NCI-H460 (cell line): ENCODE measurements around the gene VWC2L. TPM values are rescaled to one million over a fixed set of nuclear protein-coding genes. Genes with fewer than 3 reads are reported as not detected.

ENCODE experiments used
- DNase-seq: peaks from one replicate; pipeline ENCODE4 v3.0.0-alpha.2; 2016; ENCODE audit warnings: low read depth; ENCODE audit errors: extremely low read depth
- total RNA-seq: library from RNA; depleted of rRNA; stranded (reverse); fragments of >200 nt; shearing (Covaris generic); gene quantifications from 2 replicates; pipeline ENCODE4 v1.2.3, GENCODE V29; 2014

VWC2L gene
- total RNA-seq, 1 experiment from 2014 or later, result not detected

GRCh38 chr2:214533541-214533940 is 122.7 kb downstream of the VWC2L start:
- DNase-seq, result no peak

- no peak for DNase-seq
Observed at GRCh38 chr2:214536625-214537024, 125.8 kb downstream of the VWC2L start.

DNA sequence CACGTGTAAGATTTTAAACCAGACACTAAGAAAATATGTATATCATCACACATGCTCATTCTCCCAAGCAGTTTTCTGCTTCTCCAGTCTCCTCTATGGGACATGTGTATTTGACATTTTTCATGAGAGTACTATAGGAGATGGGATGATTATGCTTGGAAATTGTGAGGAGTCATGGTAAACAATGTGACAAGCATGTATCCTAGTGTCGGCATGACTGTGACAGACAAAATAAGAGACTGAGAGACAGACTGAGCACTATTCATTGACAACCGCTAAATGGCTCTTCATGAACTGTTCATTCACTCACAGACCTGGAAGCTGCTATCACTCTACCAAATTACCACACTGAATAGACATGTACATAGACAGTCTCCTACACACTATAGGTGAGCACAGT is 127.1 kb downstream of the VWC2L start:
- DNase-seq, result no peak

DNA sequence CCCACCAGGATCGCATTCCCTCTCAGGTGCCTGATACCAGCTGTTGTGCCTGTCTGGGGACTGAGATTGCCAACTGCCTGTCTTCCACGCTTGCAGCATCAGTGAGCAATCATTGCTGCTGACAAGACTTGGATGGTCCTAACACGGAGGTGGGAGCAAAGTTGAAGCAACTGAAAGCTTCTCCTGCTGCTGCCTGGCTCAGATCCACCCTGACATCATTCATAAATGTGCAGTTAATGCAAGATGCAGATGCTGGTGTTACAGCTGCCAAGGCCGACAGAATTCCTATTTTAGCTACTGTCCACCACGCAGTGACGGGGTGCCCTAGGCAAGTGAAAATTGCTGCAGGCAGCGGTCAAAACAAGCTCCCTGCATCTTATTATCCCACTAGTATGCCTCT is 131.4 kb downstream of the VWC2L start:
- no peak for DNase-seq

DNA sequence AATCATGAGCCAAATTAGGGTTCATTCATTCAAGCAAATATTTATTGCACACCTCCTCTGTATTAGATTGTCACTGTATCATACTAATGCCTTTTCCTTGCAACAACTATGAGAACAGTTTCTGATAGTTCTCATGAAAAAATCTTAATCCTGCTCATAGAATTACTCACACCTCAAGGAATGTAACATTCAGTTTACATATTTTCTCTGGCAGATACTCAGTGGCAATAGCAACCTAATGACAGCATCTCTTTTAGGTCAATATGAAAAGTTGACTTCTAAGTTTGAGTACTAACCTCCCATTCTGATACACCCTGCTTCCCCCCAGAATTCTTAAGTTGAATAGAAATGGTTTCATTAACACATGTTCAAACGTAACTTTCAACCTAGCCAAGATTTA is 132.0 kb downstream of the VWC2L start:
- DNase-seq, result peak; percentile 59

DNA sequence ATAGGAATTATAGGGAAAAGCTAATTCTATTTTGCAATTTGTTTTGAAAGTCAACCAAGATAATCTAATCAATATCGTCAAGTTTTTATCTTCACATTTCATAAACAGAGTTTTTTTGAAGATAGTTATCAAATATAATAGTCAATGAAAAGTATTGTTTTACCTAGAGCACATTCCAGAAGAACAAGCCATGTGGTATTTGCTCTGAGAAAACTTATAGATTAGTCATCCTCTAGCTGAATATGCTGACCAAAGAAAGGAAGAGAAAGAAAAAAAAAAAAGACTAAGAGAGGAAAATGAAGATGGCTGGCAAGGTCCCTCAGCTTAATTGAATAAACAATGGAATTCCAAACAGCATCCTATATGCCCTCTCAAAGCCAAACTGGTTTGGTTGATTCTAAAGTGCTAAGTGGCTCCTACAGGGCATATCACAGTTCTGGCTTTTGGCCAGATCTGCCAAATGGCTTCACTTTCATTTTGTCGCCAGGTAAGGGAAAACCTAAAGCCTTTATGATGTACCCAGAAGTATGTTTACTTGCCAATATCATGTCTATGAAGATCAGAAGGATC is 132.6 kb downstream of the VWC2L start:
- DNase-seq, result peak; percentile 33

- no peak for DNase-seq
Observed at GRCh38 chr2:214545898-214546542, 135.2 kb downstream of the VWC2L start.

DNA sequence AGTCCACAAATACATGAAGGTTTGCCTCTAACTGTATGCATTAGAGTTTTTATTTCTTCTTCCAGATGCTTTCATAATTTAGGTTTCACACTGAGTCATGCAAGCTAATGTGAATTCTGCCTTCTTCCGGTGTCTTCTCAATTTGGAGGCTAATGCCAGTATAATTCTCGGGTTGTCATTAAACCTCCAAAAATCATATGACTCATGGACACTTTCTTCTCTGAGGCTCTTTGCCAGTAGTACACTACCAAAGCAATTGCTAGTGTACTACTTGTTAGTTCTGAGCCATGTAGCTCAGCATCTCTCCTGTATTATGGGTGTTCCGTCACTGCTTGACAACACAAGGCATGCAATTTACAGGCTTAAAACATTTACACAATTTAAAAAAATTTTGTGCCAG is 137.1 kb downstream of the VWC2L start:
- DNase-seq, result no peak

GRCh38 chr2:214549946-214550345 is 139.1 kb downstream of the VWC2L start:
- no peak for DNase-seq

DNA sequence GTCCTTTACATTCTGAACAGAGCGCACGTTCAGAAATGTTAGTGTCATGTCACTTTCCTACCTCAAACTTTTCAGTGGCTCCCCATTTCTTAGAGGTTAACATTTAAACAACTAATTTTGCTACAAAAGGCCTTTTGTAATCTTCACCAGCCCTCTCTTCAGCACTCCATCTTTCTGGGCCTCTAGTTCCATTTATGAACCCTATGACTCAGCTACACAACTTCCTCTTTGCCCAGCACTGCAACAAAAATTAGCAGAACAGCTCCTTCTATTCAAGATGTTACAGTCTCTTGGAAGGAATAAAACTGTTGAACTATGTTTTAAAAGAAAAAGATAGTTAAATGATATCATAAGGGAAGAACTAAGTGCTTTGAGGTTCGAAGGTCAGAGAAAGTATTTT is 139.9 kb downstream of the VWC2L start:
- DNase-seq, result no peak

DNA sequence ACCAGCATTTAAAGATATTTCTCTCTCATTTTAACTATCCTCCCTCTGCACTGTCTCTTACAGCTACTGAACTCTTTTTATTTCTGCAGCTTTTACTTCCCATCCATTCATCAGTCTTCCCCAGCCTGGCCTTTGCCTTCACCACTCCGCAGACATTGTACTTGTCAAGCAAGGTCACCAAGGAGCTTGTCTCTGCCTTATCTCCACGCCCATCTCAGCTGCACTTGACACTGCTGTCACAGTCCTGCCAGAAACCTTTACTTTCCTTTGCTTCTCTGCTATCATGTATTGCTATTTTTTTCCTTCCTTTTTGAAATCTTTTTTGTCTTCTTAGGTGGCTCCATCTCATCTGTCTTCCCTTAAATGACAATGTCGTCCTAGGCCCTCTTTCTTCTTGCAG is 147.0 kb downstream of the VWC2L start:
- no peak for DNase-seq

DNA sequence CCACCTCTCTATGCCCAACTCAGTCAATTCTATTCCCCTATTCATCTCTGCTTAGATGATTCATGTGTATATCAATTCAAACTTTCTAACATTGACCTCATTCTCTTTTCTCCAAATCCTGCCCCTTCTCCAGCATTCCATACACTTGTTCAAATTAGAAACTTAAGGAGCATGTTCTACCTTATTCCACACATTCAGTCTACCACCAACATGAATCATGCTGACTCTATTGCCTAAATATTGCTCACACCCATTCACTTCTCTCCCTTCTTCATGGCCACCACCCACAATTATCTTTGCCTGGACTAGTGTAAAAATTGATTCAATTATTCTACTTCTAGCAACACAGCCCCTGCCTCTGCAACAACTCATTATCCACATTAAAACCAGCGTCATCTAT is 147.5 kb downstream of the VWC2L start:
- DNase-seq, result no peak

DNA sequence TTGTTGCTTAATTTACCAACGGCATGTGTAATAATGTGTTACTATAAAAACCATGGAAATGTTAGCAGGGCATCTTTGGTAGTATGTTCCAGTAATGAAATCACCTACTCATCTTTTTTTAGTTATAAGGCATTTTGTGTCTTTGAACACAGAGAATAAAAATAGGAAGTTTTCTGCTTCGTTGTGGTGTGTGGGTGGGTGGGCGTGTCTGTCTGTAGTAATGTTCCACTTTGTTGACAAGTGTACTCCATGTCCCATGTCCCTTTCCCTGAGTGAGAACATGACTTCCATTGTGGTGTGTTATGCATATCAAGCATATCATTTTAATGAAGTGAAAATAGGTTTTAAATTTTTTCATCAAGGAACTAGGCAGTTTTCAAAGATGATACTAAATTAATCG is 149.3 kb downstream of the VWC2L start:
- no peak for DNase-seq

DNA sequence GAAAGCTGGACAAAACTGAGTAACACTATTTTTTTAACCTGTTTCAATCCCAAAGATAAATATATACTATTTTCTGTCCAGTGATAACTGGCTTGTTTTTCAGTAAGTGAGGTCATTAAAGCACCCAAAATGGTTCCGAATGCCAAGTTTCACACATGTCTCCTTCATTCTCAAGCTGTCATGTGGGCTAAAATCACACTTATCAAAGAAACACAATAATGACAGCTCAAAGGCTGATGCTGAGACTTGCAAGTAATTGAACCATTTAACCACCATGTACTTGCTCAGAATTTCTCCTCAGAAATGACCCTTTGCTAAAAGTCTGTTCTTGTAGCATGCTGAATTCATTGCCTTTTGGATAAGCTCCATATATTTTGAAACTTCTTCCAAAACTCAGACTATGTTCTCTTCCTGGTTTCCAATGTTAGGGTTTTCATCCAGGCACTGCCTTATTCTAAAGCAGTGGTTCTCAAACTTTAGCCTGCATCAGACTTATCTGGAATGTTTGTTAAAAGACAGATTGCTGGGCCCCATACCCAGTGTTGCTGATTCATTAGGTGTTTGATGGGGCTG is 149.8 kb downstream of the VWC2L start:
- no peak for DNase-seq

DNA sequence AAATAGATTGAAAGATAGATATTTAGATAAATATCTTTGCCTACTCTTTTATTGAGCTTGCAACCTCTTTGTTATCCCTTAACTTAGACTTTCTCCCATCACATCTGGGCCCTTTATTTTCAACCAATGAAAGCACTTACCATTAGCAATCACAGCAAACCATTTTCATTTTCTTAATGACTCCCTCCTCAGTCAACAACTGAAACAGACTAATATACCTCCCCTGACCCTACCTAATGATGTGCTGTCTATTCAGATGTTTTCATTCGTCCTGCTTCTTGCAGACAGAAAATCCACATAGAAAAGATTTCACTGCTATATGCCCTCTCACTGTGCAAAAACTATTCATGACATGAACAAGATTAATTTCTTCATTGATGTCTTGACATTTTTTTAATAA is 154.4 kb downstream of the VWC2L start:
- no peak for DNase-seq

- DNase-seq, result no peak
Observed at GRCh38 chr2:214566457-214566856, 155.6 kb downstream of the VWC2L start.

DNA sequence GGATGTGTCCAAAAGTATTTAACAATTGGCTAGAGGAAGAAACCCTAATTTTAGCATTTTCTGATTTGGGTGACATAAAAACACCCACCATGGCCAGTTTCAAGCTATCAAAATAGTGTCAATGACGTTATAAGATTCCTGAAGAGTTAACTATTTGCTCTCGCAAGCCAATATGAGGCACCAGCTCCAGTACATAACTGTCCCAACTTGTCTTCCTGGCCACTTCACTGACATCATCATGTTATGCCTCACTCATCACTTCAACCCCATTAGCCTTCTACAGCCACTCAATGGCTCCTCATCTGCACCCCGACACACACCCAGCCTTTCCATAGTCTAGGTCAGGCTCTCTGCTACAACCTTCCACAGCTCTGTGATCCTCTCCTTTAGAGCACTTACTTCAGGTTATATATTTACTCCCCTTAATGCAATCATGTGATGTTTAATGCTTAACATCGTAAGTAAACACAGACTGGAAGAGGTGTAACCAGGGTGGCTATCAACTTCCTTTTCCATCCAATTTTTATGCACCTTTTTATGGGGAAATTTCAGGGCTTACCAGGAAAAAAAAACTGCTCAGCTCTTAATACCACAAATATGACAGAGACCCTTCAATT is 158.7 kb downstream of the VWC2L start:
- no peak for DNase-seq

GRCh38 chr2:214574084-214574781 is 163.4 kb downstream of the VWC2L start:
- no peak for DNase-seq

GRCh38 chr2:214575030-214575429 is 164.2 kb downstream of the VWC2L start:
- DNase-seq, result no peak

DNA sequence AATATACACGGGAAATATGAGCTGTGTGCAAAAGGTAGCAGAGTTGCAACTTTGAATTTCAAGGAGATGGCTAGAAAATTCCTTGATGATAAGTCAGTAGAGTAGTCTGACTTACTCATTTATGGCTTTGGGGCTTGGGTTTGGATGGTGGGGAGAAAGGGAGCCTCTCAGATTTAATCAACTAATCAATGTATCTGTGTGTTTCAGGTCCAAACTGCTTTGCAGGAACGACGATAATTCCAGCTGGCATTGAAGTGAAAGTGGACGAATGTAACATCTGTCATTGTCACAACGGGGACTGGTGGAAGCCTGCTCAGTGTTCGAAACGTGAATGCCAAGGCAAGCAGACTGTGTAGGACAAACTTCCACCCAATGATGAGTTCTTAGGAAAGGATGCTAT is 164.6 kb downstream of the VWC2L start:
- DNase-seq, result no peak

DNA sequence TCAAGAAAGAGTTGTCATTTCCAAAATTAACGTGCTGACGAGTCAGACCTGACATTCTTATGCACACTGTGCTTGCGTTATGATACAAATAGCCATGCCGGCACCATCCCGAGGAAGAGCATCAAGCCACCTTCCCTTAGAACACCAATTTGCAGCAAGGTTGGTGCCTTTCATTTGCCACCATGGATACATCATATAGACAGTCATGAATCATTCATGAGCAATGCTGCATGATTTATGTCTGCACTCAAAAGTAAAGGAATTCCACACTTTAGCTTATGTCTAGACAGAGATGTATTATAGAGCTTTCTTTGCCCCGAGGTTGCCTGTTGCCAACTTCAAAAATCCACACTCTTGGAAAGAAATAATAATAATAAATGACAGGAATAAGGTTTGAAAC is 166.9 kb downstream of the VWC2L start:
- no peak for DNase-seq

GRCh38 chr2:214578442-214578841 is 167.6 kb downstream of the VWC2L start:
- no peak for DNase-seq
